HepG2 (cell line): ENCODE measurements around the gene RNASE12. TPM values are rescaled to one million over a fixed set of nuclear protein-coding genes. Genes with fewer than 3 reads are reported as not detected.
A peak's percentile ranks its signal among the peaks of the same experiment; 100 is the strongest.

ENCODE experiments used
- FLYWCH1 ChIP-seq: sonication (generic); formaldehyde crosslinking; IDR thresholded peaks from 2 replicates; pipeline ENCODE4 v1.8.1; 2023; ENCODE audit warnings: mild to moderate bottlenecking, missing genetic modification reagents
- GLI4 ChIP-seq: sonication (generic); formaldehyde crosslinking; IDR thresholded peaks from 2 replicates; pipeline ENCODE4 v1.5.1; 2020; ENCODE audit warnings: missing genetic modification reagents, mild to moderate bottlenecking, moderate library complexity, borderline replicate concordance
- HDAC2 ChIP-seq: sonication (generic); formaldehyde crosslinking; IDR thresholded peaks from 2 replicates; pipeline ENCODE4 v1.4.0; 2020; ENCODE audit warnings: missing genetic modification reagents
- MED8 ChIP-seq: sonication (generic); formaldehyde crosslinking; IDR thresholded peaks from 2 replicates; pipeline ENCODE4 v1.8.1; 2023; ENCODE audit warnings: mild to moderate bottlenecking, missing genetic modification reagents; ENCODE audit not compliant: insufficient replicate concordance
- ZMYM4 ChIP-seq: sonication (generic); formaldehyde crosslinking; IDR thresholded peaks from 2 replicates; pipeline ENCODE4 v1.8.1; 2023; ENCODE audit warnings: mild to moderate bottlenecking, missing genetic modification reagents
- ZNF354B ChIP-seq: sonication (generic); formaldehyde crosslinking; IDR thresholded peaks from 2 replicates; pipeline ENCODE4 v1.8.0; 2022; ENCODE audit warnings: mild to moderate bottlenecking, missing genetic modification reagents
- polyA plus RNA-seq, 8 experiments: library from polyadenylated mRNA; depleted of rRNA in 3 of 8; stranded (reverse) in 7 of 8; unstranded in 1 of 8; fragments of >200 nt; fragmentation: Illumina TruSeq in 4 of 8; extraction: Trizol in 4 of 8; gene quantifications; 2 replicates each; pipeline versions ENCODE4 v1.2.1 to v1.2.3, GENCODE V29; 2011 to 2016; ENCODE audit warnings: low read depth in 4 of 8, missing spikeins in 1 of 8, mixed read lengths in 1 of 8; ENCODE audit not compliant: insufficient read depth in 1 of 8
- total RNA-seq, 5 experiments: library from RNA; depleted of rRNA; stranded (reverse); fragments of >200 nt; fragmentation: Illumina TruSeq; extraction: Trizol; gene quantifications; 2 replicates each; pipeline ENCODE4 v1.2.3, GENCODE V29; 2016; ENCODE audit warnings: low read depth in 1 of 5
- TF ChIP-seq, protein P1 (sequence below): sonication (generic); formaldehyde crosslinking; IDR thresholded peaks from 2 replicates; pipeline ENCODE4 v1.5.0; 2020; ENCODE audit warnings: mild to moderate bottlenecking, missing genetic modification reagents
- TF ChIP-seq, protein P2 (sequence below): sonication (generic); formaldehyde crosslinking; IDR thresholded peaks from 2 replicates; pipeline ENCODE4 v1.4.0; 2020; ENCODE audit warnings: missing genetic modification reagents
- TF ChIP-seq, protein P3 (sequence below): sonication (generic); formaldehyde crosslinking; IDR thresholded peaks from 2 replicates; pipeline ENCODE4 v1.5.0; 2020; ENCODE audit warnings: missing genetic modification reagents
- TF ChIP-seq, protein P4 (sequence below): IDR thresholded peaks from 2 replicates; pipeline ENCODE4 v1.6.1; 2016; ENCODE audit warnings: mild to moderate bottlenecking, missing biosample characterization, missing genetic modification reagents
- TF ChIP-seq, protein P5 (sequence below): sonication (generic); formaldehyde crosslinking; IDR thresholded peaks from 2 replicates; pipeline ENCODE4 v1.5.1; 2020; ENCODE audit warnings: missing genetic modification reagents, mild to moderate bottlenecking, borderline replicate concordance
- TF ChIP-seq, protein P6 (sequence below): sonication (generic); formaldehyde crosslinking; IDR thresholded peaks from 2 replicates; pipeline ENCODE4 v1.4.0; 2020; ENCODE audit warnings: missing genetic modification reagents
- TF ChIP-seq, protein P7 (sequence below): IDR thresholded peaks from 2 replicates; pipeline ENCODE4 v1.6.1; 2016; ENCODE audit warnings: low read depth, control low read depth

Gene RNASE12
- total and polyA plus RNA-seq, 2 of the 13 experiments (the other 11 are each of a cell fraction or from before 2014, with no cell fraction given), result not detected

DNA sequence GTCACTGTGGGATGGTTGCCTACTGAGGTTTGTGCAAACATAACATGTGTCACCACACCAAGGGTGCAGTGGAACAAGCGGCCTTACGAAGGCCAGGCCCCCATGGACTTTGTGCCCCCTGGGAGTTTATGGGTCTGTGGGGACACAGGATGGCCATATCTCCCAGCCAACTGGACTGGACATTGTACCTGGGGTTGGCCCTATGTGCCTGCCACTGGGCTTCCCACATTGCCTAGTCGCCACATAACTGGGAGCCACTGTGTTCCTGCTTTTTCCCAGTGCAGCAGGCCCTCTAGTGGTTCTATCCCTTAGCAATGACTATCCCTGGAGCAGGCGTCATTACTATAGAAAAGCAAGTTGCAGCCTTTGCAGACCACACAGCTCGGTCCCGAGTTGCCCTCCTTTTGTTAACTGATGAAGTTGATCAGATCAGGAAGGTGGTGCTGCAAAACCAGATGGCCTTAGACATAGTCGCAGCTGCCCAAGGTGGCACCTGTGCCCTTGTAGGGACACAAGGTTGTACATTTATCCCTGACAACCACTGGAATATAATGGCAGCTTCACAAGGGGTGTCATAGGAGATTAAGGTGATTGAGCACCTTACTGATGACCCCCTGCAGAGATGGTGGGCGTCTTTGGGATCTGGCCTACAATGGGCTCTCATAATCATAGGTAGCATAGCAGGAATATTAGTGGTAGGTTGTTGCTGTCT lies 15.2 kb upstream of the RNASE12 start (continued):
- TF ChIP-seq, protein P1, sequence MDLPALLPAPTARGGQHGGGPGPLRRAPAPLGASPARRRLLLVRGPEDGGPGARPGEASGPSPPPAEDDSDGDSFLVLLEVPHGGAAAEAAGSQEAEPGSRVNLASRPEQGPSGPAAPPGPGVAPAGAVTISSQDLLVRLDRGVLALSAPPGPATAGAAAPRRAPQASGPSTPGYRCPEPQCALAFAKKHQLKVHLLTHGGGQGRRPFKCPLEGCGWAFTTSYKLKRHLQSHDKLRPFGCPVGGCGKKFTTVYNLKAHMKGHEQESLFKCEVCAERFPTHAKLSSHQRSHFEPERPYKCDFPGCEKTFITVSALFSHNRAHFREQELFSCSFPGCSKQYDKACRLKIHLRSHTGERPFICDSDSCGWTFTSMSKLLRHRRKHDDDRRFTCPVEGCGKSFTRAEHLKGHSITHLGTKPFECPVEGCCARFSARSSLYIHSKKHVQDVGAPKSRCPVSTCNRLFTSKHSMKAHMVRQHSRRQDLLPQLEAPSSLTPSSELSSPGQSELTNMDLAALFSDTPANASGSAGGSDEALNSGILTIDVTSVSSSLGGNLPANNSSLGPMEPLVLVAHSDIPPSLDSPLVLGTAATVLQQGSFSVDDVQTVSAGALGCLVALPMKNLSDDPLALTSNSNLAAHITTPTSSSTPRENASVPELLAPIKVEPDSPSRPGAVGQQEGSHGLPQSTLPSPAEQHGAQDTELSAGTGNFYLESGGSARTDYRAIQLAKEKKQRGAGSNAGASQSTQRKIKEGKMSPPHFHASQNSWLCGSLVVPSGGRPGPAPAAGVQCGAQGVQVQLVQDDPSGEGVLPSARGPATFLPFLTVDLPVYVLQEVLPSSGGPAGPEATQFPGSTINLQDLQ, result no peak
- no peak for TF ChIP-seq FLYWCH1
- TF ChIP-seq, protein P2, sequence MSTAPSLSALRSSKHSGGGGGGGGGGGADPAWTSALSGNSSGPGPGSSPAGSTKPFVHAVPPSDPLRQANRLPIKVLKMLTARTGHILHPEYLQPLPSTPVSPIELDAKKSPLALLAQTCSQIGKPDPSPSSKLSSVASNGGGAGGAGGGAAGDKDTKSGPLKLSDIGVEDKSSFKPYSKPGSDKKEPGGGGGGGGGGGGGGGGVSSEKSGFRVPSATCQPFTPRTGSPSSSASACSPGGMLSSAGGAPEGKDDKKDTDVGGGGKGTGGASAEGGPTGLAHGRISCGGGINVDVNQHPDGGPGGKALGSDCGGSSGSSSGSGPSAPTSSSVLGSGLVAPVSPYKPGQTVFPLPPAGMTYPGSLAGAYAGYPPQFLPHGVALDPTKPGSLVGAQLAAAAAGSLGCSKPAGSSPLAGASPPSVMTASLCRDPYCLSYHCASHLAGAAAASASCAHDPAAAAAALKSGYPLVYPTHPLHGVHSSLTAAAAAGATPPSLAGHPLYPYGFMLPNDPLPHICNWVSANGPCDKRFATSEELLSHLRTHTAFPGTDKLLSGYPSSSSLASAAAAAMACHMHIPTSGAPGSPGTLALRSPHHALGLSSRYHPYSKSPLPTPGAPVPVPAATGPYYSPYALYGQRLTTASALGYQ (CRISPR knock-in tag), result 0 out of 2 replicates have a peak, but pooled peaks have one; percentile 32
- TF ChIP-seq, protein P3, sequence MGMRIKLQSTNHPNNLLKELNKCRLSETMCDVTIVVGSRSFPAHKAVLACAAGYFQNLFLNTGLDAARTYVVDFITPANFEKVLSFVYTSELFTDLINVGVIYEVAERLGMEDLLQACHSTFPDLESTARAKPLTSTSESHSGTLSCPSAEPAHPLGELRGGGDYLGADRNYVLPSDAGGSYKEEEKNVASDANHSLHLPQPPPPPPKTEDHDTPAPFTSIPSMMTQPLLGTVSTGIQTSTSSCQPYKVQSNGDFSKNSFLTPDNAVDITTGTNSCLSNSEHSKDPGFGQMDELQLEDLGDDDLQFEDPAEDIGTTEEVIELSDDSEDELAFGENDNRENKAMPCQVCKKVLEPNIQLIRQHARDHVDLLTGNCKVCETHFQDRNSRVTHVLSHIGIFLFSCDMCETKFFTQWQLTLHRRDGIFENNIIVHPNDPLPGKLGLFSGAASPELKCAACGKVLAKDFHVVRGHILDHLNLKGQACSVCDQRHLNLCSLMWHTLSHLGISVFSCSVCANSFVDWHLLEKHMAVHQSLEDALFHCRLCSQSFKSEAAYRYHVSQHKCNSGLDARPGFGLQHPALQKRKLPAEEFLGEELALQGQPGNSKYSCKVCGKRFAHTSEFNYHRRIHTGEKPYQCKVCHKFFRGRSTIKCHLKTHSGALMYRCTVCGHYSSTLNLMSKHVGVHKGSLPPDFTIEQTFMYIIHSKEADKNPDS (CRISPR knock-in tag), result no peak
- TF ChIP-seq, protein P4, sequence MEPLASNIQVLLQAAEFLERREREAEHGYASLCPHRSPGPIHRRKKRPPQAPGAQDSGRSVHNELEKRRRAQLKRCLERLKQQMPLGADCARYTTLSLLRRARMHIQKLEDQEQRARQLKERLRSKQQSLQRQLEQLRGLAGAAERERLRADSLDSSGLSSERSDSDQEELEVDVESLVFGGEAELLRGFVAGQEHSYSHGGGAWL, result 0 out of 2 replicates have a peak, but pooled peaks have one; percentile 8
- 0 out of 2 replicates have a peak, but pooled peaks have one; percentile 86 for TF ChIP-seq ZNF354B (CRISPR knock-in tag)
- TF ChIP-seq, protein P5, sequence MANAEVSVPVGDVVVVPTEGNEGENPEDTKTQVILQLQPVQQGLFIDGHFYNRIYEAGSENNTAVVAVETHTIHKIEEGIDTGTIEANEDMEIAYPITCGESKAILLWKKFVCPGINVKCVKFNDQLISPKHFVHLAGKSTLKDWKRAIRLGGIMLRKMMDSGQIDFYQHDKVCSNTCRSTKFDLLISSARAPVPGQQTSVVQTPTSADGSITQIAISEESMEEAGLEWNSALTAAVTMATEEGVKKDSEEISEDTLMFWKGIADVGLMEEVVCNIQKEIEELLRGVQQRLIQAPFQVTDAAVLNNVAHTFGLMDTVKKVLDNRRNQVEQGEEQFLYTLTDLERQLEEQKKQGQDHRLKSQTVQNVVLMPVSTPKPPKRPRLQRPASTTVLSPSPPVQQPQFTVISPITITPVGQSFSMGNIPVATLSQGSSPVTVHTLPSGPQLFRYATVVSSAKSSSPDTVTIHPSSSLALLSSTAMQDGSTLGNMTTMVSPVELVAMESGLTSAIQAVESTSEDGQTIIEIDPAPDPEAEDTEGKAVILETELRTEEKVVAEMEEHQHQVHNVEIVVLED, result peak; percentile 42; the same call in 1 of the 2 replicates
- peak; percentile 91 for TF ChIP-seq ZMYM4 (CRISPR knock-in tag)
- TF ChIP-seq, protein P6, sequence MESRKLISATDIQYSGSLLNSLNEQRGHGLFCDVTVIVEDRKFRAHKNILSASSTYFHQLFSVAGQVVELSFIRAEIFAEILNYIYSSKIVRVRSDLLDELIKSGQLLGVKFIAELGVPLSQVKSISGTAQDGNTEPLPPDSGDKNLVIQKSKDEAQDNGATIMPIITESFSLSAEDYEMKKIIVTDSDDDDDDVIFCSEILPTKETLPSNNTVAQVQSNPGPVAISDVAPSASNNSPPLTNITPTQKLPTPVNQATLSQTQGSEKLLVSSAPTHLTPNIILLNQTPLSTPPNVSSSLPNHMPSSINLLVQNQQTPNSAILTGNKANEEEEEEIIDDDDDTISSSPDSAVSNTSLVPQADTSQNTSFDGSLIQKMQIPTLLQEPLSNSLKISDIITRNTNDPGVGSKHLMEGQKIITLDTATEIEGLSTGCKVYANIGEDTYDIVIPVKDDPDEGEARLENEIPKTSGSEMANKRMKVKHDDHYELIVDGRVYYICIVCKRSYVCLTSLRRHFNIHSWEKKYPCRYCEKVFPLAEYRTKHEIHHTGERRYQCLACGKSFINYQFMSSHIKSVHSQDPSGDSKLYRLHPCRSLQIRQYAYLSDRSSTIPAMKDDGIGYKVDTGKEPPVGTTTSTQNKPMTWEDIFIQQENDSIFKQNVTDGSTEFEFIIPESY, result 0 out of 2 replicates have a peak, but pooled peaks have one; percentile 35
- TF ChIP-seq HDAC2, result peak; percentile 53
- TF ChIP-seq, protein P7, sequence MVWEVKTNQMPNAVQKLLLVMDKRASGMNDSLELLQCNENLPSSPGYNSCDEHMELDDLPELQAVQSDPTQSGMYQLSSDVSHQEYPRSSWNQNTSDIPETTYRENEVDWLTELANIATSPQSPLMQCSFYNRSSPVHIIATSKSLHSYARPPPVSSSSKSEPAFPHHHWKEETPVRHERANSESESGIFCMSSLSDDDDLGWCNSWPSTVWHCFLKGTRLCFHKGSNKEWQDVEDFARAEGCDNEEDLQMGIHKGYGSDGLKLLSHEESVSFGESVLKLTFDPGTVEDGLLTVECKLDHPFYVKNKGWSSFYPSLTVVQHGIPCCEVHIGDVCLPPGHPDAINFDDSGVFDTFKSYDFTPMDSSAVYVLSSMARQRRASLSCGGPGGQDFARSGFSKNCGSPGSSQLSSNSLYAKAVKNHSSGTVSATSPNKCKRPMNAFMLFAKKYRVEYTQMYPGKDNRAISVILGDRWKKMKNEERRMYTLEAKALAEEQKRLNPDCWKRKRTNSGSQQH (CRISPR knock-in tag), result no peak
- TF ChIP-seq GLI4, result no peak
- no peak for TF ChIP-seq MED8 (CRISPR knock-in tag)
